Endothelial cell of umbilical vein (primary cell): ENCODE data around the gene KIAA0825. TPM values are rescaled to one million over a fixed set of nuclear protein-coding genes. Genes with fewer than 3 reads are reported as not detected.

Experiments used
- BruUV-seq: library from RNA; stranded (reverse); fragments of 400-500 nt; replicated peaks from 2 replicates; lab custom pipeline; 2021; lab: Mats Ljungman, UMichigan
- CTCF ChIA-PET: fragments of 300-600, 350-600 bp; sonication (Branson Sonifier 250); formaldehyde crosslinking; loops from one replicate; lab custom pipeline; 2021; ENCODE audit warnings: antibody characterized with exemption, inconsistent platforms; lab: Charles Lee
- POLR2A ChIA-PET: fragments of 300-600, 350-600 bp; sonication (Branson Sonifier 250); formaldehyde crosslinking; loops from one replicate; lab custom pipeline; 2021; ENCODE audit warnings: antibody characterized with exemption, inconsistent platforms; lab: Charles Lee
- DNase-seq: peaks from one replicate; pipeline ENCODE4 v3.0.0-alpha.2; 2011; ENCODE audit warnings: low read depth, low spot score
- FAIRE-seq: peaks from 2 replicates; lab custom pipeline; 2011; peaks lifted over from hg19 to GRCh38; lab: Jason Lieb, UNC
- H2AFZ ChIP-seq: 2 replicates; pipeline ENCODE4 v1.6.0; 2012; ENCODE audit warnings: low read depth, low read length, control low read depth, inconsistent platforms
- H3K27ac ChIP-seq: 2 replicates; pipeline ENCODE4 v1.5.1; 2011; ENCODE audit warnings: low read depth, mild to moderate bottlenecking, control low read depth, low read length, moderate library complexity; ENCODE audit not compliant: insufficient read depth
- H3K27me3 ChIP-seq, 2 experiments: 2 replicates each; pipeline versions ENCODE4 v1.6.0 to v1.6.1; 2011; ENCODE audit warnings: low read length in 2 of 2, mixed read lengths in 1 of 2; ENCODE audit not compliant: control insufficient read depth in 2 of 2, insufficient read depth in 2 of 2
- H3K36me3 ChIP-seq, 2 experiments: 2 replicates in 1 of 2; 3 replicates in 1 of 2; pipeline ENCODE4 v1.5.1; 2011; ENCODE audit warnings: low read length in 2 of 2, mild to moderate bottlenecking in 1 of 2, moderate library complexity in 1 of 2; ENCODE audit not compliant: control insufficient read depth in 2 of 2, insufficient read depth in 2 of 2; ENCODE audit errors: extremely low read depth in 1 of 2
- H3K4me1 ChIP-seq: 3 replicates; pipeline ENCODE4 v1.5.1; 2011; ENCODE audit warnings: mild to moderate bottlenecking, low read length; ENCODE audit not compliant: control insufficient read depth, insufficient read depth; ENCODE audit errors: extremely low read depth
- H3K4me2 ChIP-seq: 2 replicates; pipeline ENCODE4 v1.6.1; 2011; ENCODE audit warnings: low read length, control low read depth, mixed read lengths; ENCODE audit not compliant: insufficient read depth
- H3K4me3 ChIP-seq, 3 experiments: fragments of 200-600 bp in 1 of 3; sonication (generic), shearing (Covaris generic) in 1 of 3; replicated peaks in 1 of 3; 2 replicates each; pipeline ENCODE4 v1.5.1; 2011 to 2016; ENCODE audit warnings: control low read depth in 3 of 3, low read length in 3 of 3, mild to moderate bottlenecking in 2 of 3, inconsistent platforms in 1 of 3, low read depth in 1 of 3, moderate library complexity in 1 of 3; ENCODE audit not compliant: insufficient read depth in 1 of 3
- H3K79me2 ChIP-seq: 2 replicates; pipeline ENCODE4 v1.6.0; 2012; ENCODE audit warnings: low read length, inconsistent platforms; ENCODE audit not compliant: control insufficient read depth, insufficient read depth
- H3K9ac ChIP-seq: replicated peaks from 2 replicates; pipeline ENCODE3; 2011; ENCODE audit warnings: low read length, control low read depth; ENCODE audit not compliant: insufficient read depth; ENCODE audit errors: extremely low read depth
- H3K9me1 ChIP-seq: replicated peaks from 3 replicates; pipeline ENCODE4 v1.6.0; 2011; ENCODE audit warnings: mild to moderate bottlenecking, low read length; ENCODE audit not compliant: control insufficient read depth, insufficient read depth; ENCODE audit errors: extremely low read depth
- H3K9me3 ChIP-seq: replicated peaks from 2 replicates; pipeline ENCODE4 v1.5.1; 2012; ENCODE audit warnings: low read length, inconsistent platforms; ENCODE audit not compliant: control insufficient read depth, insufficient read depth
- H4K20me1 ChIP-seq: replicated peaks from 2 replicates; pipeline ENCODE3; 2011; ENCODE audit warnings: mild to moderate bottlenecking, low read length; ENCODE audit not compliant: control insufficient read depth, insufficient read depth; ENCODE audit errors: extremely low read depth
- EZH2 ChIP-seq: IDR thresholded peaks from 2 replicates; pipeline ENCODE4 v1.6.1; 2012; ENCODE audit warnings: borderline replicate concordance, low read depth, mild to moderate bottlenecking, moderate library complexity, low read length, inconsistent platforms; ENCODE audit not compliant: severe bottlenecking
- FOS ChIP-seq: IDR thresholded peaks from 2 replicates; pipeline ENCODE4 v1.6.1; 2011; ENCODE audit warnings: mild to moderate bottlenecking, low read length, moderate library complexity, borderline replicate concordance; ENCODE audit not compliant: insufficient read depth
- GATA2 ChIP-seq: IDR thresholded peaks from 2 replicates; pipeline ENCODE4 v1.7.0; 2011; ENCODE audit warnings: low read depth, mild to moderate bottlenecking, moderate library complexity, mixed read lengths, low read length; ENCODE audit not compliant: insufficient read length, insufficient read depth
- JUN ChIP-seq: IDR thresholded peaks from 2 replicates; pipeline ENCODE4 v1.6.1; 2011; ENCODE audit warnings: borderline replicate concordance, low read depth; ENCODE audit not compliant: insufficient read length, insufficient read depth
- MYC ChIP-seq: IDR thresholded peaks from one replicate; pipeline ENCODE4 v1.6.1; 2011; ENCODE audit warnings: mild to moderate bottlenecking, low read depth, low read length
- POLR2A ChIP-seq: IDR thresholded peaks from 2 replicates; pipeline ENCODE4 v1.6.1; 2012; ENCODE audit warnings: low read depth, mild to moderate bottlenecking, control low read depth, low read length
- POLR2AphosphoS5 ChIP-seq: IDR thresholded peaks from 2 replicates; pipeline ENCODE4 v1.6.1; 2012; ENCODE audit warnings: low read depth, mild to moderate bottlenecking, control low read depth, low read length, moderate library complexity; ENCODE audit not compliant: insufficient read depth
- dilution Hi-C: fragments of 300-500 bp; cut with MboI; formaldehyde crosslinking; loops from one replicate; pipeline ENCODE4 v1.15.0; 2019; ENCODE audit warnings: low sequenced_read_pairs; ENCODE audit not compliant: extremely low pct_ligation_motif_present
- intact Hi-C: fragments of 100-400 bp; cut with micrococcal nuclease; formaldehyde crosslinking; loops from one replicate; pipeline ENCODE4 v1.10.0; 2022
- polyA plus RNA-seq, 4 experiments: library from polyadenylated mRNA; depleted of rRNA in 3 of 4; stranded (reverse) in 3 of 4; unstranded in 1 of 4; fragments of >200 nt; gene quantifications; 2 replicates each; pipeline versions ENCODE4 v1.2.1 to v1.2.3, GENCODE V29; 2011 to 2012; ENCODE audit warnings: missing spikeins in 1 of 4
- total RNA-seq: library from RNA; stranded (reverse); gene quantifications from 2 replicates; pipeline ENCODE4 v1.2.3, GENCODE V29; 2021
- TF ChIP-seq, protein P1 (sequence below): IDR thresholded peaks from 2 replicates; pipeline ENCODE4 v1.6.1; 2011; ENCODE audit not compliant: insufficient read depth, insufficient read length
- TF ChIP-seq, protein P2 (sequence below), 2 donors: IDR thresholded peaks; 1 replicate in 1 of 2; 2 replicates in 1 of 2; pipeline ENCODE4 v1.5.1; 2011; ENCODE audit warnings: low read length in 2 of 2, mild to moderate bottlenecking in 2 of 2, moderate library complexity in 2 of 2, control low read depth in 1 of 2, inconsistent platforms in 1 of 2, low read depth in 1 of 2; ENCODE audit not compliant: insufficient read depth in 1 of 2; ENCODE audit errors: extremely low read depth in 1 of 2

The KIAA0825 gene
- total and polyA plus RNA-seq, 2 donors (not counting 3 experiments of a cell fraction or from before 2014, with no cell fraction given) = 0.15 to 1.1 TPM

GRCh38 chr5:94522117-94522516 lies 96.3 kb downstream of the KIAA0825 start:
- H4K20me1 ChIP-seq = no peaks in the 10 kb centered on the region
- intact Hi-C loops = loop anchor here (10.0 kb wide), 1 partner anchor 333 kb away; no protein-coding TSS in a partner anchor
- dilution Hi-C loops = no loop called here
- H2AFZ ChIP-seq = no peak overlapping the region
- no peaks in the 10 kb centered on the region for H3K79me2 ChIP-seq
- POLR2A ChIA-PET = no interaction called here
- H3K27me3 ChIP-seq = no peaks in the 10 kb centered on the region
- no peak overlapping the region for H3K9ac ChIP-seq
- H3K9me3 ChIP-seq = no peaks in the 10 kb centered on the region
- TF ChIP-seq GATA2 (no peak), EZH2 (no peak), FOS (no peak), POLR2A (no peak), MYC (no peak), POLR2AphosphoS5 (no peak), JUN (no peak)
- TF ChIP-seq, protein P1, sequence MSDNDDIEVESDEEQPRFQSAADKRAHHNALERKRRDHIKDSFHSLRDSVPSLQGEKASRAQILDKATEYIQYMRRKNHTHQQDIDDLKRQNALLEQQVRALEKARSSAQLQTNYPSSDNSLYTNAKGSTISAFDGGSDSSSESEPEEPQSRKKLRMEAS = no peak
- TF ChIP-seq, protein P2, sequence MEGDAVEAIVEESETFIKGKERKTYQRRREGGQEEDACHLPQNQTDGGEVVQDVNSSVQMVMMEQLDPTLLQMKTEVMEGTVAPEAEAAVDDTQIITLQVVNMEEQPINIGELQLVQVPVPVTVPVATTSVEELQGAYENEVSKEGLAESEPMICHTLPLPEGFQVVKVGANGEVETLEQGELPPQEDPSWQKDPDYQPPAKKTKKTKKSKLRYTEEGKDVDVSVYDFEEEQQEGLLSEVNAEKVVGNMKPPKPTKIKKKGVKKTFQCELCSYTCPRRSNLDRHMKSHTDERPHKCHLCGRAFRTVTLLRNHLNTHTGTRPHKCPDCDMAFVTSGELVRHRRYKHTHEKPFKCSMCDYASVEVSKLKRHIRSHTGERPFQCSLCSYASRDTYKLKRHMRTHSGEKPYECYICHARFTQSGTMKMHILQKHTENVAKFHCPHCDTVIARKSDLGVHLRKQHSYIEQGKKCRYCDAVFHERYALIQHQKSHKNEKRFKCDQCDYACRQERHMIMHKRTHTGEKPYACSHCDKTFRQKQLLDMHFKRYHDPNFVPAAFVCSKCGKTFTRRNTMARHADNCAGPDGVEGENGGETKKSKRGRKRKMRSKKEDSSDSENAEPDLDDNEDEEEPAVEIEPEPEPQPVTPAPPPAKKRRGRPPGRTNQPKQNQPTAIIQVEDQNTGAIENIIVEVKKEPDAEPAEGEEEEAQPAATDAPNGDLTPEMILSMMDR (IDR thresholded peaks at IDR 0.05; ENCODE audit: extremely low read depth in 1 of 2, insufficient read depth in 1 of 2, low read depth in 1 of 2, low read length in 2 of 2) = no peak
- no peaks in the 10 kb centered on the region for H3K4me1 ChIP-seq
- no peak overlapping the region for H3K27ac ChIP-seq
- FAIRE-seq = peak; percentile 44
- H3K9me1 ChIP-seq = peaks cover 2% of the 10 kb centered on the region
- no peaks in the 10 kb centered on the region for H3K36me3 ChIP-seq
- DNase-seq = no peak
- no TSS peak for BruUV-seq
- CTCF ChIA-PET = no interaction called here
- H3K4me2 ChIP-seq = no peak overlapping the region
- no peak overlapping the region for H3K4me3 ChIP-seq
